Activated CD8-positive, alpha-beta memory T cell treated with anti-CD3 and anti-CD28 coated beads for 4 hours (primary cell): ENCODE data around the gene LSS.

ENCODE experiments used
- DNase-seq, 2 donors: peaks; one replicate each; pipeline ENCODE4 v3.0.0-alpha.2; 2020; ENCODE audit warnings: low read depth in 2 of 2

LSS gene

GRCh38 chr21:46139686-46140085, 88.9 kb downstream of the LSS start:
- no peak for DNase-seq

- DNase-seq: no peak
Measured at GRCh38 chr21:46138383-46138970, 90.1 kb downstream of the LSS start.
